HG03342 (cell line): ENCODE results near the gene ZNF205.
"Not testable (repeated sequence)": the region's sequence is repeated elsewhere in the genome, so short reads cannot be mapped to it uniquely, and the experiment has no call there.

Experiments used
- ATAC-seq: cut with Tn5 transposase; IDR thresholded peaks from one replicate; pipeline ENCODE4 v1.9.1; 2021; ENCODE audit warnings: mild to moderate bottlenecking, moderate library complexity; ENCODE audit not compliant: unreplicated experiment

Gene ZNF205

DNA sequence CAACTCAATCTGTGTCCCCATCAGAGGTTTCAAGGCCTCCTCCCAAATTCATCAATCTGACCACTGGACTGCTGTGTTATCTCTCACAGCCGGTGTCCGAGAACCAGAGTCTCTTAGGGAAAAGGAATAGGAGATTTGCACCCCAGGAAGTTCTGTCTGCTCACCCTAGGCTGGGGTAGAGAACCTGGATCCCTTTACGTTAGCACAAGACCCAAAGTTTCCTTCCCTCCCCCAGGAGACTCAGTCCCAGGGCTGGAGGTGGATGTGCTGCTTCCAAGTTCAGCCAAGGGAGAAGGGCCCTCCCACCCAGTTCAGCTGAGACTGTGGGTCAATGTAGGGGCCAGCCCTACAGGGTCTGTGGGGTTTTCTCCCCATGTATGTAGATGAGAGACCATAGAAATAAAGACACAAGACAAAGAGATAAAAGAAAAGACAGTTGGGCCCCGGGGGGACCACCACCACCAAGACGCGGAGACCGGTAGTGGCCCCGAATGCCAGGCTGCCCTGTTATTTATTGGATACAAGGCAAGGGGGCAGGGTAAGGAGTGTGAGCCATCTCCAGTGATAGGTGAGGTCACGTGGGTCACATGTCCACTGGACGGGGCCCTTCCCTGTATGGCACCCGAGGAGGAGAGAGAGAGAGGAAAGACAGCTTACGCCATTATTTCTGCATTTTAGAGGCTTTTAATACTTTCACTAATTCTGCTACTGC lies 52.9 kb downstream of the ZNF205 start:
- no peak for ATAC-seq

DNA sequence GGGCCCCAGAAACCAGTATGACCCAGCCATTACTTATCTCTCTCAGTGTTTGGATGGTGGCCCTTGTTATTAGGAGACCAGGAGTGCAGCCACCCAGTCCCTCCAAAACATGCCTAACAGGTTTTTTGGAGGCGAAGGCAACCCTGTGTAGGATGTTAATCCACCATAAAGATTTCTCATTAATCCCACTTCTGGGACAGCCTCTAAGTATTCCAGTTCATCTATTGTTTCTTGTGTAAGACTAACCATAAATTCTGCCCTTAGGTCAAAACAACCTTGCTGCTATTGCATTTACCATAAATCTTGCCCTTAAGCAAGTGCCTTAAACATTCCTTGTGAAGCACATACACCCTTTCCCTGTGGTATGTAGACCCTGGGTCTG lies 54.1 kb downstream of the ZNF205 start:
- no peak for ATAC-seq

GRCh38 chr16:3168729-3169128 lies 56.3 kb downstream of the ZNF205 start:
- not testable (repeated sequence) for ATAC-seq
